Vagina (tissue), 2 donors: Measurements from ENCODE around the gene RUFY4.

Experiments used
- POLR2A ChIP-seq, 2 donors: fragments of 450-650 bp; IDR thresholded peaks; one replicate each; pipeline ENCODE4 v1.6.1; 2017; ENCODE audit warnings: antibody characterized with exemption in 2 of 2, mild to moderate bottlenecking in 2 of 2, moderate library complexity in 2 of 2
- POLR2AphosphoS5 ChIP-seq, 2 donors: sonication (generic); formaldehyde crosslinking; IDR thresholded peaks; one replicate each; pipeline ENCODE4 v1.9.0; 2017; ENCODE audit warnings: antibody characterized with exemption in 2 of 2, mild to moderate bottlenecking in 2 of 2, low read depth in 1 of 2; ENCODE audit not compliant: insufficient read depth in 1 of 2
- TF ChIP-seq, protein P1 (sequence below), 3 experiments: fragments of 450-650 bp in 2 of 3; fragments of 200-600 bp in 1 of 3; sonication (generic) in 1 of 3; IDR thresholded peaks; one replicate each; pipeline ENCODE4 v1.5.1; 2017 to 2019; ENCODE audit warnings: antibody characterized with exemption in 3 of 3, mild to moderate bottlenecking in 2 of 3, moderate library complexity in 2 of 3

DNA sequence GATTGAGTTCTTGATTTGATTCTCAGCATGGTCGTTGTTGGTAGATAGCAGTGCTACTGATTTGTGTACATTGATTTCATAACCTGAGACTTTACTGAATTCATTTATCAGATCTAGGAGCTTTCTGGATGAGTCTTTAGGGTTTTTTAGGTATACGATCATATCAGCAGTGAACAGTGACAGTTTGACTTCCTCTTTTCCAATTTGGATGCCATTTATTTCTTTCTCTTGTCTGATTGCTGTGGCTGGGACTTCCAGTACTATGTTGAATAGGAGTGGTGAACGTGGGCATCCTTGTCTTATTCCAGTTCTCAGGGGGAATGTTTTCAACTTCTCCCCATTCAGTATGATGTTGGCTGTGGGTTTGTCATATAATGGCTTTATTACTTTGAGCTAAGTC lies 28.9 kb downstream of the RUFY4 start:
- TF ChIP-seq, protein P1, sequence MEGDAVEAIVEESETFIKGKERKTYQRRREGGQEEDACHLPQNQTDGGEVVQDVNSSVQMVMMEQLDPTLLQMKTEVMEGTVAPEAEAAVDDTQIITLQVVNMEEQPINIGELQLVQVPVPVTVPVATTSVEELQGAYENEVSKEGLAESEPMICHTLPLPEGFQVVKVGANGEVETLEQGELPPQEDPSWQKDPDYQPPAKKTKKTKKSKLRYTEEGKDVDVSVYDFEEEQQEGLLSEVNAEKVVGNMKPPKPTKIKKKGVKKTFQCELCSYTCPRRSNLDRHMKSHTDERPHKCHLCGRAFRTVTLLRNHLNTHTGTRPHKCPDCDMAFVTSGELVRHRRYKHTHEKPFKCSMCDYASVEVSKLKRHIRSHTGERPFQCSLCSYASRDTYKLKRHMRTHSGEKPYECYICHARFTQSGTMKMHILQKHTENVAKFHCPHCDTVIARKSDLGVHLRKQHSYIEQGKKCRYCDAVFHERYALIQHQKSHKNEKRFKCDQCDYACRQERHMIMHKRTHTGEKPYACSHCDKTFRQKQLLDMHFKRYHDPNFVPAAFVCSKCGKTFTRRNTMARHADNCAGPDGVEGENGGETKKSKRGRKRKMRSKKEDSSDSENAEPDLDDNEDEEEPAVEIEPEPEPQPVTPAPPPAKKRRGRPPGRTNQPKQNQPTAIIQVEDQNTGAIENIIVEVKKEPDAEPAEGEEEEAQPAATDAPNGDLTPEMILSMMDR (IDR thresholded peaks at IDR 0.05), result no peak
- TF ChIP-seq POLR2A (IDR thresholded peaks at IDR 0.05), result no peak
- no peak for TF ChIP-seq POLR2AphosphoS5 (IDR thresholded peaks at IDR 0.05; ENCODE audit: insufficient read depth in 1 of 2, low read depth in 1 of 2)
